Heart right ventricle (tissue), 16 donors: Measurements from ENCODE around the gene STAG3. TPM values are rescaled to one million over a fixed set of nuclear protein-coding genes. Genes with fewer than 3 reads are reported as not detected.
A peak's percentile ranks its signal among the peaks of the same experiment; 100 is the strongest.

Experiments used
- ATAC-seq, 8 donors: fragments of 200-7000 bp; cut with Tn5 transposase; one replicate each; pipeline ENCODE4 v1.9.1; 2020; ENCODE audit warnings: mild to moderate bottlenecking in 8 of 8, moderate library complexity in 8 of 8, moderate number of reproducible peaks in 1 of 8
- DNase-seq, 2 donors: peaks; one replicate each; pipeline ENCODE4 v3.0.0-alpha.2; 2020
- H3K27ac ChIP-seq, 10 donors: fragments of 200-600 bp; sonication (generic) in 2 of 10; one replicate each; pipeline versions ENCODE4 v1.5.0 to v1.8.0; 2020 to 2022; ENCODE audit warnings: mild to moderate bottlenecking in 3 of 10
- H3K27me3 ChIP-seq, 7 donors: fragments of 200-600 bp; one replicate each; pipeline ENCODE4 v1.8.0; 2021 to 2022; ENCODE audit warnings: mild to moderate bottlenecking in 2 of 7
- H3K36me3 ChIP-seq, 9 donors: fragments of 200-600 bp; sonication (generic) in 1 of 9; one replicate each; pipeline versions ENCODE4 v1.5.0 to v1.8.0; 2020 to 2022; ENCODE audit warnings: mild to moderate bottlenecking in 2 of 9
- H3K4me1 ChIP-seq, 9 donors: fragments of 200-600 bp; sonication (generic) in 1 of 9; one replicate each; pipeline versions ENCODE4 v1.5.0 to v1.8.0; 2020 to 2022; ENCODE audit warnings: mild to moderate bottlenecking in 4 of 9
- H3K4me3 ChIP-seq, 10 donors: fragments of 200-600 bp; sonication (generic) in 2 of 10; one replicate each; pipeline versions ENCODE4 v1.5.0 to v1.8.0; 2020 to 2022; ENCODE audit warnings: mild to moderate bottlenecking in 7 of 10, moderate library complexity in 2 of 10
- H3K9me3 ChIP-seq, 11 donors: fragments of 200-600 bp in 10 of 11; sonication (generic) in 2 of 11; one replicate each; pipeline versions ENCODE4 v1.5.0 to v1.8.0; 2013 to 2022; ENCODE audit warnings: mild to moderate bottlenecking in 2 of 11, control low read depth in 1 of 11, moderate library complexity in 1 of 11
- WGBS, 2 donors: extraction: QIAGEN DNeasy Blood & Tissue Kit; methylation state at CpG; one replicate each; pipeline ENCODE4 v1.1.7; 2013; ENCODE audit warnings: inconsistent platforms in 1 of 2; 5-methylcytosine and 5-hydroxymethylcytosine counted together
- intact Hi-C, 10 donors: fragments of 100-400 bp; cut with DNase I; formaldehyde crosslinking; loops; one replicate each; pipeline versions ENCODE4 v1.11.1 to v1.14.2; 2022
- polyA plus RNA-seq, 2 donors: library from polyadenylated mRNA; stranded (reverse); fragments of 200-250 nt; gene quantifications; one replicate each; pipeline ENCODE4 v1.2.3, GENCODE V29; 2013
- total RNA-seq, 10 donors: library from RNA; stranded (reverse); fragmentation: NEBNext Ultra II Directional in 3 of 10; extraction: Animal tissue kit (Norgen Biotek cat#: 25700) in 3 of 10; gene quantifications; one replicate each; pipeline versions ENCODE4 v1.2.1 to v1.2.4, GENCODE V29; 2021 to 2023
- TF ChIP-seq, protein P1 (sequence below), 9 donors: fragments of 200-600 bp; sonication (generic) in 2 of 9; IDR thresholded peaks; one replicate each; pipeline versions ENCODE4 v1.5.0 to v1.8.0; 2021 to 2022; ENCODE audit warnings: antibody characterized with exemption in 9 of 9, mild to moderate bottlenecking in 5 of 9, moderate library complexity in 1 of 9
- donor health status: Arrhythmogenic right ventricular cardiomyopathy.
- donor health status: ischemic (EF 13 %, LVEDD 7.1; RV severe dilation, severe dysfunction).
- donor health status: healthy with polysubstance abuse.
- donor health status: DM: no; HTN: yes; CAD: no.
- donor health status: DM: no; HTN: no; CAD: no.
- donor health status: ischemic (EF 25% LVEDD 6.9; RV normal size, moderate dysfunction).
- donor health status: ischemic (EF 25% LVEDD 5.7; RV mildly dilated, moderate dysfunction).
- donor health status: healthy.
- donor health status: DM: yes; HTN: yes; CAD: no.
- donor health status: Ischemic cardiomyopathy.
- donor health status: ischemic (EF 35%, LVEDD 5.7; RV mildly dilated, moderate dysfunction).
- donor health status: nonischemic (EF 11% LVEDD 7.7; RV severe dilation, severe dysfunction).
- donor health status: DM: yes; HTN: yes; CAD: no.
- donor health status: PGD.
- donor health status: ischemic (EF 29% LVEDD 5.4; RV normal size, mild dysfunction).
- donor health status: nonischemic (EF 23%, LVEDD 6.1; RV moderate dilation, normal function).

Gene STAG3
- total and polyA plus RNA-seq, 12 donors: 0.13 to 1.5 (median 0.47) TPM; not detected in 1

DNA sequence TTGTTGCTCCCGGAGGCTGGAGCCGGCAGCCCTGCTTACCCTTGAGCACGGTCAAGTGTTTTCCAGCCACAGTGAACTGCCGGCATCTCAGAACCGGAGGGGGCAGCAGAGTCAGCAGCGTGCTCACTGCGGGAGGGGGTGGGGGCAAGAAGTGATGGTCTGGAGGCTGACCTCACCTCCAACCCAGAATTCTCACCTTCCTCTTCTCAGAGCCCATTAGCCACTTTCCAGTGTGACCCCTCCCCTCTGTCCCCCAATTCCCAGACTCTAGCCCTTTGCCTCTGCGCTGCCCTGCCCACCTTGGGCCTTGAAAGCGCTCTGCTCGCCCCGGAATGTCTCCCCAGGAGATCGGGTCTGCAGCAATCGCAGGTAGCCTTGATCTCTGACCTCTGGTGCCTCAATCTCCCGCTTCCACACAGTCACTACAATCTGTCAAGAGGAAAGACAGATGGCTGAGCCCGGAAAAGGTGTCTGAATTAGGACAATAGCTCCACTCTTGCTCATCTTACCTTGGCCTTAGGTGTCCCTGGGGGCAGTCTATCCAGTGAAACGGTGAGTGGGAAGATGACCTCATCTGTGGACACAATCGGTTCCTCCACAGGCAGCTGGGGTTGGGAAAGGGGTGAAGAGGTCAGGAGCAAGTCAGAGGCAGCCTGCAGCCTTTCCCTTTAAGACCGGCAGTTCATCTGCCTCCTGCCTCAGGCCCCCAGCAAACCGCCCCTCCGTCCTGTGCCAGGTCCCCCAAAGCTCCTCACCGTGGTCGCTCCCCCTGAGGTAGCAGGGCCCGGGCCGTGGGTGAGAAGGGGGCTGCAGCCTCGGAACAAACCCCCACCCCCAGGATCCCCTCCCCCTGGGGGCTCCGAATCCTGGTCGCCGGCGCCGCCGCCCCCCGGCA is 20.1 kb upstream of the STAG3 start:
- 18 to 20% methylated on average over 32 of the region's 32 CpGs for WGBS, 2 donors
- Histone ChIP-seq H3K36me3 (peaks cover 0 to 46% (median 32%) of the 10 kb centered on the region in 9 donors), H3K4me3 (peak overlapping the region; percentile 75 to 99 (median 89)), H3K9me3 (no peaks in the 10 kb centered on the region), H3K4me1 (peaks cover 7 to 57% (median 20%) of the 10 kb centered on the region in 9 donors), H3K27me3 (no peaks in the 10 kb centered on the region), H3K27ac (peak overlapping the region; percentile 30 to 97 (median 88))
- intact Hi-C loops: loop anchor here in 1 of 10 donors (10.0 kb wide), 1 partner anchor 57 kb away; the partner anchor contains the start of gene PVRIG
- peak in 1 of 2 donors; percentile 30 for DNase-seq
- TF ChIP-seq, protein P1, sequence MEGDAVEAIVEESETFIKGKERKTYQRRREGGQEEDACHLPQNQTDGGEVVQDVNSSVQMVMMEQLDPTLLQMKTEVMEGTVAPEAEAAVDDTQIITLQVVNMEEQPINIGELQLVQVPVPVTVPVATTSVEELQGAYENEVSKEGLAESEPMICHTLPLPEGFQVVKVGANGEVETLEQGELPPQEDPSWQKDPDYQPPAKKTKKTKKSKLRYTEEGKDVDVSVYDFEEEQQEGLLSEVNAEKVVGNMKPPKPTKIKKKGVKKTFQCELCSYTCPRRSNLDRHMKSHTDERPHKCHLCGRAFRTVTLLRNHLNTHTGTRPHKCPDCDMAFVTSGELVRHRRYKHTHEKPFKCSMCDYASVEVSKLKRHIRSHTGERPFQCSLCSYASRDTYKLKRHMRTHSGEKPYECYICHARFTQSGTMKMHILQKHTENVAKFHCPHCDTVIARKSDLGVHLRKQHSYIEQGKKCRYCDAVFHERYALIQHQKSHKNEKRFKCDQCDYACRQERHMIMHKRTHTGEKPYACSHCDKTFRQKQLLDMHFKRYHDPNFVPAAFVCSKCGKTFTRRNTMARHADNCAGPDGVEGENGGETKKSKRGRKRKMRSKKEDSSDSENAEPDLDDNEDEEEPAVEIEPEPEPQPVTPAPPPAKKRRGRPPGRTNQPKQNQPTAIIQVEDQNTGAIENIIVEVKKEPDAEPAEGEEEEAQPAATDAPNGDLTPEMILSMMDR (IDR thresholded peaks at IDR 0.05): peak in 4 of 9 donors; percentile 16 to 22 (median 18)
- ATAC-seq: peak in 6 of 8 donors; percentile 16 to 35 (median 28)

DNA sequence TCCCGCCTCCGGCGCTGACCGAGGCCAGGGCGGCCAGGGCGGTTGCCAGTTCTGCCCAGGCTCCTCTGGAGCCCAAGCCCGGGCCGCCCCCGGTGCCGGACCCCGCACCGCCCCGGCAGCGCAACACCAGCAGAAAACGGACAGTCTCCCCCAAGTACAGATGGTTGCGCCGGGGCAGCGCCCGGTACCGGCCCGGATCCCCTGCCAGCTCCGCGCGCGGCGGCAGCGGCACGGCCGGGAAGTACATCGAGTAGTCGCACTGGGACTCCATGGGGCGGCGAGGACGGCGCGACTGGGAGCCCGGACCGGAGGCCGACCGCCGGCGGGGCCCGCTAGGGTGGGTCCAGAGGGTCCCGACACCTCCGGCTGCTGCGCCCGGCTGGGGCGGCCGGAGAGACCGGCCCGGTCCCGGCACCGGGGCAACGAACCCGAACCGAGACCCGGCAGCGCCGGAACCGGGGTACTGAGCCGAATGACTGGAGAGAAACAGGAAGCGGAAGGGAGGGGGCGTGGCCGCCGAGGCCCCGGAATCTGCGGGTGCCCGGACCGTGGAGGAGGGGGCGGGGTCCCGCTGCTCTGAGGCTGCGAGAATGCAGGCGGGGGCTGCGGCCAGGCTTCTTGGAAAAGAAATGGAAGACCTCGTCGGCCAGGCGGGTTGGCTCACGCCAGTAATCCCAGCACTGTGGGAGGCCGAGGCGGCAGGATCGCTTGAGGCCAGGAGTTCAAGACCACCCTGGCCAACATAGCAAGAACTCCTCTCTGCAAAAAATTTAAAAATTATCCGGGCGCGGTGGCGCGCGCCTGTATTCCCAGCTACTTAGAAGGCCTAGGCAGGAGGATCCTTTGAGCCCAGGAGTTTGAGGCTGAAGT is 19.3 kb upstream of the STAG3 start, which contains the start of gene TRAPPC14:
TSS of gene TRAPPC14 (minus strand) at position 495 of the 870 bp plus-strand sequence. CDS start at position 271, 224 bp downstream.
- peak within 1 kb of the TSS; percentile 30 to 97 (median 88) for H3K27ac ChIP-seq
- 1 to 2% methylated on average over 87 of the region's 87 CpGs for WGBS, 2 donors
- peak; percentile 85 to 94 (median 92) for ATAC-seq
- peak within 1 kb of the TSS; percentile 75 to 99 (median 89) for H3K4me3 ChIP-seq
- DNase-seq: peak; percentile 94
- H3K27me3 ChIP-seq: no peaks in the 10 kb centered on the region
- intact Hi-C loops: loop anchor here in 1 of 10 donors (10.0 kb wide), 1 partner anchor 56 kb away; the partner anchor contains the start of gene PVRIG
- peaks cover 0 to 38% (median 26%) of the 10 kb centered on the region in 9 donors for H3K36me3 ChIP-seq
- peaks cover 7 to 48% (median 20%) of the 10 kb centered on the region in 9 donors for H3K4me1 ChIP-seq
- no peaks in the 10 kb centered on the region for H3K9me3 ChIP-seq
- TF ChIP-seq, protein P1 (IDR thresholded peaks at IDR 0.05): no peak

DNA sequence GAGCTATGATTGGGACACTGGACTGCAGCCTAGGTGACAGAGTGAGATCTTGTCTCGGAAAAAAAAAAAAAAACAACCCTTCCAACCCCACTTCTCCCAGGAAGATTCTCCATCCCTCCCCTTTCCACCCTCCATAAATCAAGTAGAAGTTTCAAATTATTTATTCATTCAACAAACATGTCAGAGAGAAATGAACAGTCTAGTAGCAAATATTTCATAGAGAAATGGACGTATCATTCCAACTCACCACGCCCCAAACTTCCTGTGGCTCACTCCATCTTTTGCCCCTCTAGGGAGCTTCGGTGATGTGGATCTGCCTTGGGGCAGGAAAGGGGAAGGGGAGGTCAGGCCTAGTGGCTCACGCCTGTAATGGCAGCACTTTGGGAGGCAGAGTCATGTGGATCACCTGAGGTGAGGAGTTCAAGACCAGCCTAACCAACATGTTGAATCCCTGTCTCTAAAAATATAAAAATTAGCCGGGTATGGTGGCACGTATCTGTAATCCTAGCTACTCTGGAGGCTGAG is 18.6 kb upstream of the STAG3 start:
- H3K27ac ChIP-seq: peak overlapping the region; percentile 30 to 97 (median 88)
- TF ChIP-seq, protein P1 (IDR thresholded peaks at IDR 0.05): no peak
- no peak for DNase-seq

More for the DNA sequence above, 18.6 kb upstream of the STAG3 start:
- intact Hi-C loops: loop anchor here in 1 of 10 donors (10.0 kb wide), 1 partner anchor 56 kb away; the partner anchor contains the start of gene PVRIG
- no peak for ATAC-seq
- 63 to 64% methylated on average over 7 of the region's 7 CpGs for WGBS, 2 donors
- peaks cover 0 to 31% (median 19%) of the 10 kb centered on the region in 9 donors for H3K36me3 ChIP-seq
- peak overlapping the region in 9 of 10 donors; percentile 75 to 99 (median 90) for H3K4me3 ChIP-seq
- H3K27me3 ChIP-seq: no peaks in the 10 kb centered on the region
- no peaks in the 10 kb centered on the region for H3K9me3 ChIP-seq
- peaks cover 7 to 43% (median 20%) of the 10 kb centered on the region in 9 donors for H3K4me1 ChIP-seq
